Tibial artery (tissue), 4 donors: ENCODE measurements around the gene BAZ2B.

ENCODE experiments used
- DNase-seq, 2 donors: peaks; one replicate each; pipeline ENCODE4 v3.0.0-alpha.2; 2019
- H3K27ac ChIP-seq, 2 donors: fragments of 200-600 bp; sonication (generic) in 1 of 2; 1 replicate in 1 of 2; 2 replicates in 1 of 2; pipeline ENCODE4 v1.5.1; 2018 to 2019; ENCODE audit warnings: mild to moderate bottlenecking in 1 of 2
- H3K27me3 ChIP-seq, 2 donors: fragments of 200-600 bp; sonication (generic) in 1 of 2; one replicate each; pipeline versions ENCODE4 v1.5.1 to v1.6.0; 2016 to 2019
- H3K36me3 ChIP-seq, 3 donors: fragments of 200-600 bp; sonication (generic) in 2 of 3; one replicate each; pipeline ENCODE4 v1.5.1; 2016 to 2019; ENCODE audit warnings: mild to moderate bottlenecking in 2 of 3
- H3K4me1 ChIP-seq, 4 donors: fragments of 200-600 bp; sonication (generic) in 2 of 4; 1 replicate in 3 of 4; 2 replicates in 1 of 4; pipeline ENCODE4 v1.5.1; 2016 to 2019
- H3K4me3 ChIP-seq, 2 donors: fragments of 200-600 bp; sonication (generic) in 1 of 2; 1 replicate in 1 of 2; 2 replicates in 1 of 2; pipeline ENCODE4 v1.5.1; 2018 to 2019; ENCODE audit warnings: mild to moderate bottlenecking in 2 of 2
- H3K9me3 ChIP-seq, 3 donors: fragments of 200-600 bp; sonication (generic) in 1 of 3; one replicate each; pipeline ENCODE4 v1.5.1; 2016 to 2019
- CTCF ChIP-seq, 2 experiments: fragments of 200-600 bp in 1 of 2; fragments of 450-650 bp in 1 of 2; IDR thresholded peaks; one replicate each; pipeline ENCODE4 v1.5.1; 2017 to 2019; ENCODE audit warnings: antibody characterized with exemption in 2 of 2, mild to moderate bottlenecking in 1 of 2, moderate library complexity in 1 of 2
- intact Hi-C: fragments of 100-400 bp; cut with DNase I; formaldehyde crosslinking; loops from one replicate; pipeline ENCODE4 v1.15.0; 2023; ENCODE audit warnings: low total_unique reads

The BAZ2B gene

GRCh38 chr2:159457589-159457988 lies 158.8 kb downstream of the BAZ2B start:
- Histone ChIP-seq H3K4me1 (peaks cover 0 to 34% (median 4%) of the 10 kb centered on the region in 4 donors), H3K4me3 (no peak overlapping the region), H3K27me3 (no peaks in the 10 kb centered on the region), H3K27ac (no peak overlapping the region), H3K9me3 (no peaks in the 10 kb centered on the region), H3K36me3 (no peaks in the 10 kb centered on the region)
- TF ChIP-seq CTCF (IDR thresholded peaks at IDR 0.05): no peak
- intact Hi-C loops: no loop called here
- no peak for DNase-seq

- Histone ChIP-seq H3K9me3 (no peaks in the 10 kb centered on the region), H3K27ac (no peak overlapping the region), H3K27me3 (no peaks in the 10 kb centered on the region), H3K4me1 (peaks cover 0 to 34% (median 4%) of the 10 kb centered on the region in 4 donors), H3K36me3 (no peaks in the 10 kb centered on the region), H3K4me3 (no peak overlapping the region)
- intact Hi-C loops: no loop called here
- no peak for TF ChIP-seq CTCF (IDR thresholded peaks at IDR 0.05)
- no peak for DNase-seq
Observed at GRCh38 chr2:159456500-159457426, 159.6 kb downstream of the BAZ2B start.

- Histone ChIP-seq H3K4me1 (peaks cover 0 to 34% (median 4%) of the 10 kb centered on the region in 4 donors), H3K9me3 (no peaks in the 10 kb centered on the region)
- TF ChIP-seq CTCF (IDR thresholded peaks at IDR 0.05): no peak
Observed at GRCh38 chr2:159455330-159455918, 160.9 kb downstream of the BAZ2B start.

GRCh38 chr2:159454185-159454584 lies 162.2 kb downstream of the BAZ2B start:
- no peak for DNase-seq
- no peak overlapping the region for H3K4me3 ChIP-seq
- H3K36me3 ChIP-seq: no peaks in the 10 kb centered on the region
- H3K27me3 ChIP-seq: no peaks in the 10 kb centered on the region
- intact Hi-C loops: no loop called here
- no peak overlapping the region for H3K27ac ChIP-seq
- peaks cover 0 to 34% (median 3%) of the 10 kb centered on the region in 4 donors for H3K4me1 ChIP-seq
- no peaks in the 10 kb centered on the region for H3K9me3 ChIP-seq
- TF ChIP-seq CTCF (IDR thresholded peaks at IDR 0.05): no peak

More at GRCh38 chr2:159455330-159455918, 160.9 kb downstream of the BAZ2B start:
- Histone ChIP-seq H3K27me3 (no peaks in the 10 kb centered on the region), H3K36me3 (no peaks in the 10 kb centered on the region), H3K4me3 (no peak overlapping the region), H3K27ac (no peak overlapping the region)
- intact Hi-C loops: no loop called here
- no peak for DNase-seq

GRCh38 chr2:159450180-159450579 lies 166.2 kb downstream of the BAZ2B start:
- no peak for TF ChIP-seq CTCF (IDR thresholded peaks at IDR 0.05)
- no peak for DNase-seq
- Histone ChIP-seq H3K36me3 (peaks cover 17 to 27% (median 25%) of the 10 kb centered on the region in 3 donors), H3K27me3 (no peaks in the 10 kb centered on the region), H3K27ac (no peak overlapping the region), H3K4me3 (no peak overlapping the region), H3K4me1 (peaks cover 0 to 5% (median 0%) of the 10 kb centered on the region in 4 donors), H3K9me3 (no peaks in the 10 kb centered on the region)
- intact Hi-C loops: no loop called here
